Stimulated activated CD8-positive, alpha-beta memory T cell treated with anti-CD3 and anti-CD28 coated beads, Interleukin-7, amount 100 ng/mL, for 48 hours (primary cell): Measurements from ENCODE around the gene BSG.
"Not testable (repeated sequence)": the region's sequence is repeated elsewhere in the genome, so short reads cannot be mapped to it uniquely, and the experiment has no call there.

Source experiments
- DNase-seq, 2 donors: peaks; one replicate each; pipeline ENCODE4 v3.0.0-alpha.2; 2020; ENCODE audit warnings: low read depth in 1 of 2; ENCODE audit errors: extremely low read depth in 1 of 2

Gene BSG

GRCh38 chr19:602391-603301 is 30.2 kb downstream of the BSG start:
- no peak for DNase-seq

GRCh38 chr19:603302-603639 is 30.9 kb downstream of the BSG start:
- not testable (repeated sequence) for DNase-seq

- not testable (repeated sequence) for DNase-seq
These were observed 31.4 kb downstream of the BSG start for GRCh38 chr19:603779-604178.

- DNase-seq, result peak in 1 of 2 donors; percentile 54
These were observed 32.0 kb downstream of the BSG start for GRCh38 chr19:604355-604754.

GRCh38 chr19:605061-605971 is 32.9 kb downstream of the BSG start:
- DNase-seq, result peak in 1 of 2 donors; percentile 40

- no peak for DNase-seq
These were observed 35.1 kb downstream of the BSG start for GRCh38 chr19:607301-608154.

- DNase-seq, result no peak
These were observed 36.0 kb downstream of the BSG start for GRCh38 chr19:608155-609003.

- no peak for DNase-seq
These were observed 36.6 kb downstream of the BSG start for GRCh38 chr19:609004-609346.

- no peak for DNase-seq
These were observed 37.8 kb downstream of the BSG start for GRCh38 chr19:610071-610800.

GRCh38 chr19:610801-611480 is 38.5 kb downstream of the BSG start:
- DNase-seq, result peak in 1 of 2 donors; percentile 53

GRCh38 chr19:611481-611868 is 39.1 kb downstream of the BSG start:
- peak in 1 of 2 donors; percentile 85 for DNase-seq

- no peak for DNase-seq
These were observed 40.5 kb downstream of the BSG start for GRCh38 chr19:612941-613340.

GRCh38 chr19:613732-614567 is 41.6 kb downstream of the BSG start:
- DNase-seq, result no peak

GRCh38 chr19:615619-616018 is 43.2 kb downstream of the BSG start:
- DNase-seq, result no peak

- DNase-seq, result no peak
These were observed 43.8 kb downstream of the BSG start for GRCh38 chr19:616062-616700.

- DNase-seq, result no peak
These were observed 44.5 kb downstream of the BSG start for GRCh38 chr19:616747-617526.
